Measurements from ENCODE around the gene EVC2.
"Not testable (repeated sequence)": the region's sequence is repeated elsewhere in the genome, so short reads cannot be mapped to it uniquely, and the experiment has no call there.

The EVC2 gene

DNA sequence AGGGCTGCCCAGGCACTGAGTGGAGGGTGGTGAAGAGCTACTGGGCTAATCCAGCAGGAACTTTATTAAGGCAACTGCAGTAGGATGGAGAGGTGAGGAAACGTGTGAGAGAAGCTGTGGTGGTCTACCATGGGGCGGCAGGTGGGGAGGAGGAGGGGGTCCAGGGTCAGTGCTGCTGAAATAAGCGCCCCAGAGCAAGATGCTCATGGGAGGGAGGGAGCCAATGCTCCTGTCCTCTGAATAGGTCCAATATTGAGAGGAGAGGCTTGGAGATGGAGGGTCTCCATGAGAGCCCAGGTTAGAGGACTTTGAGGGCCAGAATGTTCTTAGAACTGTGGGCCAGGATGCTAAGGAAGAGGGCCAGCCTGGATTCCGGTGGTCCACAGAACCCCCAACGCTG, 37.9 kb upstream of the EVC2 start:
- no peak for DNase-seq

DNA sequence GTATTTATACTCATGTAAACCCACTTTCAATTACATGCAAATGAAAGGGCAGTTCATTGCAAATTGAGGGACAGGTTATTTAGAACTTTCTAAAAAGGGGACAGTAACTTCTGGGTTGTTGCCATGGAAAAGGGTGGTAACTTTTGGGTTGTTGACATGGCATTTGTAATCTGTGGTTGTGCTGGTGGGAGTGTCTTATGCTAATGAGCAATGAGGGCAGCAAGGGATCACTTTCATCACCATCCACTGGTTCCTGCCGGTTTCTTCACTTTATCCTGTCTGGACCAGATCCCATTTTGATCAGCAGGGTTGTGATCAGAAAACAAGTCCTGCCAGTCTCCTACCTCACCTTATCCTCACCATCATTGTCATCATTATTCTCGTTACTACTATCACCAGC, 34.6 kb upstream of the EVC2 start:
- no peak for DNase-seq

DNA sequence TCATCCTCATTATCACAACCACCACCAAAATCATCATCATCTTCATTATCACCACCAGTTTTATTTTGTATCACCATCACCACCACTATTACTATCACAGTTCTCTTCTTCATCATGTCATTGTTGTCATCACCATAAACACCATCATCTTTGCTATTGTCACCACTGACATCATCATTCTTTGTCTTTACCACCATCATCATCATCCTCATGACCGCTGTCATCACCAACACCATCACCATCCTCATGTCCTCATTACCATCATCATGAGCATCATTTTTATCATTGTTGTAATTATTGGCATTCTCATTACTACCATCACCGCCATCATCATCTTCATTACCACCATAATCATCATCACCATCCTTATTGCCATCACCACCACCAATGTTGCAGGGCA, 34.0 kb upstream of the EVC2 start:
- DNase-seq: no peak

DNA sequence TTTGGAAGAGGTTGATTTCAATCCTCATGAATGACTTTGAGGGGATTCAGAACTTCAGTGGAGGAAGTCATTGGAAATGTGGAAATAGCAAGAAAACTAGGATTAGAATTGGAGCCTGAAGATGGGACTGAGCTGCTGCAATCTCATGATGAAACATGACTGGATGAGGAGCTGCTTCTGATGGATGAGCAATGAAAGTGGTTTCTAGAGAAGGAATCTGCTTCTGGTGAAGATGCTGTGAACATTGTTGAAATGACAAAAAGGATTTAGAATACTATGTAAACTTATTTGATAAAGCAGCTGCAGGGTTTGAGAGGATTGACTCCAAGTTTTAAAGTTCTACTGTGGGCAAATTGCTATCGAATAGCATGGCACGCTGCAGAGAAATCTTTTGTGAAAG, 29.7 kb upstream of the EVC2 start:
- DNase-seq: no peak

DNA sequence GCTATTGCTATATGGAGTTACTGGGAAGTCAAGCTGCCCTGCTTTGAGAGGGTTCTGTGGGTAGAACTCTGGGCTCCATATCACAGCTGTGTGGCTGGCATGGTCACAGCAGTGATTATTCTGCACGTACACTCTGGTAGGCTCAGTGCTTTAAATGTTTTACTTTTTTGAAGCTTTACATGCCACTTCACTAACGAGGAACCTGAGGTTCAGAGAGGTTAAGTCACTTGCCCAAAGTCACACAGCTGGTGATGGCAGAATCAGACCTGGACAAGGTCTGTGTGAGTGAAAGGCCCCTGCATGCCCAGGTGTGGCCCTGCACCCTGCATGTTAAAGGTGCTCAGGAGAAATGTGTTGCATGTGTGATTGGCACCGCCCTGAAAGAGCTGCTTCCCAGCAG, 27.1 kb upstream of the EVC2 start:
- no peak for DNase-seq

DNA sequence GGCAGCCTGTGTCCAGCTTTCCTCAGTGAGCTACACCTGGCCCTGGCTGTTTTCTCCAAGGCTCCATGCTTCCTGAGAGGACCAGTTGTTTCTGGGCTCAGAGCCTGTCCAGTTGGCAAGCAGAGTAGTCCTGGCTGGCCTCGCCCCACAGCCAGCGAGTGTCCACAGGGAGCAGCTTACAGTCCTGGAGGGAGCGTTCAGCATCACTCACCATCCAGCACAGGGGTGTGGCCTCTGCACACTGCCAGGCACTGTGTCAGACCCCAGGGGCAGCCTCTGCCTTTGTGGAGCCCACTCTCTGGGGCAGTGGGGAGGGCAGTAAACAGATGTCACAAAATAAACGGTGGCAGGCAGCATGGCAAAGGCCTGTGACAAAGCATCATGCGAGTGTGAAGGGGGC, 26.5 kb upstream of the EVC2 start:
- no peak for DNase-seq

DNA sequence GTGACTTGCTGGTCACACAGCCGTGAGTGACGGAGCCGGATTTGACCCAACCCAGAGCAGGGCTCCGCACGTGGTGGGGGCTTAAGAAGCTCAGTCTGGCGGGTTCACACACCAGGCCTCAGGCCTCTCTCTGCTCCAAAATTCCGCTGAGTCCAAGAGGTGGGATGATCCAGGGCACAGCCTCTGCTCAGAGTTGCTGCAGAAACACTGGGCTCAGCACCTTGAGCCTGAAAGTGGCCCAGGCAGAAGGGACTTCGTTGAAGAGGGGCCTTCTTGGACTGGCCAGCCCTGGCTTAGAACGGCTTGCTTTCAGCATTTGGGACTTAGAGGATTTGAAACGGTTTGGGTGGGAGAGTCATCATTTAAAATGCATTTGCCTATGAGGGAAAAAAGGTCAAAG, 23.8 kb upstream of the EVC2 start:
- no peak for DNase-seq

DNA sequence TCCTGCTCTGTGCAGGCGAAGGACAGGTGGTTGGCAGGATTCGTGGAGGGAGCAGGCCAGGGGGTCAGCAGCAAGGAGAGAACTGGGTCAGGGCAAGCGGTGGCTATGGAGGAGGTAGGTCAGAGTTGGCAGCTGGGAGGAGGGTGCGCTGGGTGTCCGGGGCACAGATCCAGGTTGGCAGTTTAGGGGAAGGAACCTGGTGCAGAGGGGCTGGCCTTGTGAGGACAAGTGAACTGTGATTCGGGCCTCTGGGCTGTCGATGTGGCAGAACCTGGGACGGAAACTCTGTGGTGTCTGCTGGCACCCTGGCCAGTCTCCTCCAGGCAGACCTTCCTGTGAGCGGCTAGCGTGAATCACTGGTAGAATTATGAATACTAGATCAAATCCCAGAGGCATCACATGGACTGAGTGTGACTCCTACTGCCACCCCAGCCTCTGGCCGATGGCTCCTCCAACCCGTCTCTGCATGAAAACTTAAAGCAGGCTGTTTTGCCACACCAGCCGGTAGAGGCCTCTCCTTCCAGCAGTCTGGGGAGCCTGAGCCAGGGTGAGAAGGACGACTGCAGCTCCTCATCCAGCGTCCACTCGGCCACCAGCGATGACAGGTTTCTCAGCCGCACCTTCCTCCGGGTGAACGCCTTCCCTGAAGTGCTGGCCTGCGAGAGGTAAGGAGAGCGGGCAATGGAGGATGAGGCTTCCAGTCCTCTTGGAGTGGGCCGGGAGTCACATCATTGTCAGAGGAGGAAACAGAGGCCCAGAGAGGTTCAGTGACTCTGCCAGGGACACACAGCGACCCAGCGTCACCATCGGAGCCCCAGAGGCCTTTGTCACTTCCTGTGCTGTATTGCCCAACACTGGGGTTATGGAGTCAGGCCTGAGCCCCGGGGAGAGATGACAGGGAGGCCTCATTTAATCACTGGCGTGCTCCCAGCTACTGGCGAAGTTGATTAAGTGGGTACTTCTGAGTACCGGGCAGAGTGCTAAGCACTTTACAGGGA, 22.9 kb upstream of the EVC2 start:
- no peak for DNase-seq

DNA sequence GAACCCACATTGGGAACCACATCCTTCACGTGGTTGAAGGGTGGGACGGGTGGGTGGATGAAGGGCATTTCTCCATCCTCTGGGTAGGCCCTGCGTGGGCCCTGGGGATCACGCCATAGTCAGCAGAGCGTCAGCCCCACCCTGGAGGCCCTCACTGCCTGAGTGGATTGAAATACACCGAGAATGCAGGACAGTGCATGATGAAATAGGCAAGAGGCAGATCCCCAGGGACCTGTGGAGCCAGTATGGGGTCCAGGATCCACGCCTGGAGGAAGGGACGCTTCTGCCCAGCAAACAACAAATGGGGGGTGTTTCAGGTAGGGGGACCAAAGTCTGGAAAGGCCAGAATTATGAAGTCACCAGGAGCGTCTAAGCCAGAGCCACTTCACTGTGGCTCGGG, 22.1 kb upstream of the EVC2 start:
- DNase-seq: no peak

DNA sequence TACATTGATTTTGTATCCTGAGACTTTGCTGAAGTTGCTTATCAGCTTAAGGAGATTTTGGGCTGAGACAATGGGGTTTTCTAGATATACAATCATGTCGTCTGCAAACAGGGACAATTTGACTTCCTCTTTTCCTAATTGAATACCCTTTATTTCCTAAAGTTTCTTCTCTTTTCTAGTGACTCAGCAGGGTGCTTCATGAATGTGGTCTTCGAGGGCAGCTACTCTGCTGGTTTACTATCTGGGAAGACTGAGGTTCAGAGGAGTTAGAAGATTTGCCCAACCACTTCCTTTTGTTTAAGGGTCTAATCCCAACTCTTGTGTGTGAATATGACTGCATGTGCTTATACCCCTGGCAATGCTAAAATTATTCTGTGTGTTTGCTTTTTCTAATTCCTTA, 20.1 kb upstream of the EVC2 start:
- not testable (repeated sequence) for DNase-seq

DNA sequence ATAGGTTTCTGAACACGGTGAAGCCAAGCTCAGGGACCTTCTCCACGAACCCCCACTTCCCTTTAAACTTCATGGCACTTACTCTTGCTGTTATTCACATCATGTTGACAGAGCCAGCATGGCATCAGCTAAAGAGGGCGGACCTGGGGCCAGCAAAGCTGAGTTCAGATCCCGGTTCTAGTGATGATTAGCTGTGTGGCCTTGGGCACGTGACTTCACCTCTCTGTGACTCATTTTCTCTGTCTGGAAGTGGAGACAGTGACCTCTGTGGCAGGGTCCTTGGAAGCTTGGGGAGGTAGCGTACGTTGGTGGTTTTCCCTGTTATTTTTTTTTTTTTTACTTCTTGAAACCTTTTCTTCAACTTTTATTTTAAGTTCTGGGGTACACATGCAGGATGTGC, 16.0 kb upstream of the EVC2 start:
- DNase-seq: no peak

DNA sequence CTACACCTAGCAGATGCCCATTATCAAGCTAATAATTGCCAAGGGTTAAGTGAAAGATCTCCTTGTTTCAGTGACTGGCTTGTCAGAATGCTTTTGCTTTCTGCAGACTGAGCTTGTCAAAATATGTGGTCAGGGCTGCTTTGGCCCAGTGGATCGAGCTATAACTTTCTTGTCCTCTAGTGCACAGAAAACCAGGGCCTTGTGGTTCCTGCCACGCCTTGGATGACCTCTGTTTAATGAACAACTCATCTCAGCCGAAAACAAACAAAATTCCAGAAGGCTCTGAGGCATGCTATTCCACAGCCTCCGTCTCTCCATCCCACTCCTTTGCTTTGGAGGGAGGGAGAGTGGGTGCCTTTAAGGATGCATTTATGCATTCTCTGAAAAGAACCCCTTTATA, 14.0 kb upstream of the EVC2 start:
- no peak for DNase-seq

DNA sequence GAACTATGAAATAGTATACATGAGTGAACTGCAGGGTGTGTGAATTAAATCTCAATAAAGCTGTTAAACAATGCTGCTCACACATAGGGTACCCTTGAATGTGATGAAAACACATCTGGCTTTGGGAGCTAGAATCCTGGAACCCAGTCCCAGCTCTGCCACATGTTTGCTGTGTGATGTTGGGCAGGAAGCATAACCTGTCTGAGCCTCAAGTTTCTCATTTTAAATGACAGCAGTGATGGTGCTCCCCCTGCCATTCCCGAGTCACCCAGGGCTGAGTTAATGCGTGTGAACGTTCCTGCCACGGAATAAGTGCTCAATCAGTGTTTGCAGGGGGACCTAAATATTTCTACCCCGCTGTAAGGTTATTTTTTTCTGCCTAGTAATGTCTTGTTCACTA, 13.6 kb upstream of the EVC2 start:
- no peak for DNase-seq

DNA sequence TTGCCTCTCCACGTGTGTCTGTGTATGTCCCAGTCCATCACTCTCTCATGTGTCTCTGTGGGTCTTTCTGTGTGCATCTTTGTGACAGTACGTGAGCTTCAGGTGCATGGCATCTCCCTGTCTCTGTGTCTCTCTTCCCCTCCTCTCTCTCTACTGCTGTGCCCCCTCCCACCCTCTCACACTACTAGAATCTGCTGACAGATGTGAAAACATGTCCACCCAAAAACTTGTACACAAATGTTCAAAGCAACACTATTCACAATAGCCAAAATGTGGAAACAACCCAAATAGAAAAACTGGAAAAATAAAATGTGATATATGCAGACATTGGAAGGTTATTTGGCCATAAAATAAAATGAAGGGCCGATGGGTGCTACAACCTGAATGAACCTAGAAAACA, 12.6 kb upstream of the EVC2 start:
- DNase-seq: no peak

DNA sequence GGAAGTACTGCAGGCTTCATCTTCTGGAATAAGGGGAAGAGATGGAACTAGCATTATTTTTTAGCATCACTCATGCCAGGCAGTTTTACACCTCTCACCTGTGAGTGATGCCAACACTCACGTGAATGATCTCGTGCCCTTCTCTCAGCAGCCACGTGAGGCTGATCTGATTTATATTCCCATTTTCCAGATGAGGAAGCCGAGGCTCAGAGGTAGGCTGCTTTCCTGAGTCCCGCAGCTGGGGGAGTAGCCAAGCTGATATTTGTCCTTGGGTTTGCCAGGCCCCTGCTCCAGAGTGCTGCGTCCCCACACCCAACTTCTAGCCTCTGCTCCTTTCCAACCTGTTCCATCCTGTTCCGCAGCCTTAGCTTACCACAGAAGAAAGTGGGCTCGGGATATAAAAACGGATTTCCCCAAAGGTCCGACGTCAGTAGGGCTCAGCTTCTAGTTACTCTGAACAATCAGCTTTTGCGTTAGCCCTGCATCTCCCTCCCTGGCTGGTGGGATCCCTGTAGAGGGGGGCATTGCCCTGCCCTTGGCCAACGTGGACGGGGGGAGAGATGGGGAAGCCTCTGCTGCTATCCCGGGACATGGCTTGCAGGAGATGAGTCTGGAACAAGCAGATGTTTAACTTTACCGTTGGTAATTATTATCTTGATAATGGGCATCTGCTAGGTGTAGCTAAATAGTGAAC, 11.9 kb upstream of the EVC2 start:
- DNase-seq: no peak

DNA sequence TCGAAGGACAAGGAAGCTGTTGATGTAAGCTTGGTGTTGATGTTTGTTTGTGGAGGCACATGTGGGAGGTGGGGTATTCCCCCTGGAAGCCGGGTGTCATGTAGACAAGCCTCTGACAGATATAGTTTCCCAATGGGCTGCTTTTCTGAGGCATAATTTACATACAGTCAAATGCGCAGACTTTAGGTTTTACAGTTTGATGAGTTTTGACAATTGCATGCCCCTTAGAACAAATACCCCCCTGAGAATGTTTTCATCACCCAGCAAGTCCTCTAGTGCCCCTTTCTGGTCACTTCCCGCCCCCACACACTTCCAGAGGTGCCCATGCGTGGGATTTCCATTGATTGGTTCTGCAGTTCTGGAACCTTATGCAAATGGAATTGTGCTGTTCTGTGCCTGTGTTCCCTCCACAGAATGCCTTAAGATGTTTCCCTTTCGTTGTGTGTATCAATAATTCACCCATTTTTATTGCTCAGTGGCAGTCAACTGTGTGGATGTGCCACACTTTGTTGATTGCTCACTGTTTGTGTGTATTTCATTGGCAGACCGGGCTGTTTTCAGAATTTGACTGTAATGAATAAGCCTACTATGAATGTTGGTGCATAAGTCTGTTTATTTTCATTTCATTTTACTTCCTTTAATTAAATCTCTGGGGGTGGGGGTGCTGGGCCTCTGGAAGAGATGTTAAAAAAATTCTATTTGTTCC, 11.1 kb upstream of the EVC2 start:
- DNase-seq: no peak

DNA sequence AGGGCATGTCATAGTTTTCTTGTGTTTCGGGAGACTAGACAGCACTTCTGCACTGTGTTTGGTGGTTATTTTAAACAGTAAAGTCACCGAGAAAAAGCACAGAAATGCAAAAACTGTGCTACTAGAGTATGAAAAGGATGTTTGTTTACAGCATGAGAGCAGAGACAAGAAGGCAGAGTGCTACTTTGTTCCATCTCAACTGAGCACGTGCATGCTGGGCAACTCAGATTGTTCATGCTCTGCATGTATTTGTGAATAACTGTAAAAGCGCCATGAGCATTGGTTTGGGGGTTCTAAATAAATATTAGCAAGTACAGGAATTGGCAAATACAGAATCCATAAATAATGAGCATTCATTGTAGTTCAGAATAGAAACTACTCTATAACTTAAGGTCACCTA, 10.1 kb upstream of the EVC2 start:
- no peak for DNase-seq

DNA sequence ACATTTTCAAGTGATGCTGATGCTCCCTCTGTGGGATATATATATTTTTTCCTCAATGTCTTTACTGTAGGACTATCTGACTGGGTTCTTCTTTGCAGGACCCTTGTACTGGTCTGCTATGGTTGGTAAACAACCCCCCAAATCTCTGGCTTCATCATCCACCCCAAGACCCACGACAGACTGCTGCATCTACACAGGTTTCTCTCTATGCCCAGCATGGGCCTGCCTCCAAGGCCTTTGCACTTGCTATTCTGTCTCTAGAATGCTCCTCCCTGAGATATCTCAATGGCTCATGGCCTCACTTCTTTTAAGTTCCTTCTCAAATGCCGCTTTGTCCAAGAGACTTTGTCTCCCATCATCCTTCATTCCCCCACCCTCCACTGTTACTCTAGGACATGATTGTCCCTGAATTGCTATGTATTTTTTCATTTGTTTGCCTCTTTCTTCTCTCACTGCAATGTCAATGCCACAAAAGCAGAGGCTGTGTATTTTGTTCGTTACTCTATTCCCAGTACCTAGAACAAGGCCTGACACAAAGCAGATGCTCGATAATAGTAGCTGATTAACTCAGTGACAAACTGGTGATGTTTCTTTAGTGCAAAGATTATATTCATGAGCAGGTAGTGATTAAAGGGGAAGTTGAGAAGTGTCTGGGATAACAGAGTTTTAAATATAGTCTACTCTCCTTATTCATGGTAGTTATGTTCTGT, 9.2 kb upstream of the EVC2 start:
- DNase-seq: no peak

DNA sequence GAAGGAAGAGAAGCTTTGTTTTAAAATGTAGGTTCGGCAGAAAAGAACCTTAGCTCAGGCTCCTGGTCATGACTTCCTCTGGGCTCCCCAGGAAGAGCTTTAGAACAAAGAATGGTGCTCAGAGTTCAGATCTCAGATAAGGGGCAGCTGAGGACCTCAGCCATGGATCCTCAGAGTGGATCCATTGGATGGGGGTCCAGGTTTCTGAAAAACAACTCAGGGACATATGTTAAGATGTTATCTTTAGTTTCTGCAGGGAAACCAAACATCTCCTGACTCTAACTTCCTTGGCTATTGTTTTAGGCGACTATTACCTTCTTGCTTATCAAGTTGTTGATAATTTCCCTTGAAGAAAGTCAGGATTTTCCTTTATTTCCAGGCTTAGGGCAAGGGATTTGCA, 8.0 kb upstream of the EVC2 start:
- no peak for DNase-seq

DNA sequence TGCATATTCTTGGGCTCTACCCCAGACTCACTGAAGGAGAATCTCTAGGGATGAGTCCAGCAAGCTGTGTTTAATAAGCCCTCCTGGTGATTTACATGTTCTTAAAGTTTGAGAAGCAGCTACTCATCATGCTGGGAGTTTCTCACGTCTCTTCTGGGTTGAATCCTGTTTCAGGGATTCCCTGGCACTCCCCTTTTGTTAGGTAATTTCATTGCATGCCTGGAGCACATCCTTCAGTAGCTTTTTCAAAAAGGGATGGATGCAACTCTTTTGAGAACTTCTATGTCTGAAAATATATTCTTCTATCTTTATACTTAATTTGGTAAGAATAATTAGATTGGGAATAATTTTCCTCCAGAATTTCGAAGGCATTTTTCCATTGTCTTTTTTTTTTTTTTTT, 7.0 kb upstream of the EVC2 start:
- DNase-seq: no peak

DNA sequence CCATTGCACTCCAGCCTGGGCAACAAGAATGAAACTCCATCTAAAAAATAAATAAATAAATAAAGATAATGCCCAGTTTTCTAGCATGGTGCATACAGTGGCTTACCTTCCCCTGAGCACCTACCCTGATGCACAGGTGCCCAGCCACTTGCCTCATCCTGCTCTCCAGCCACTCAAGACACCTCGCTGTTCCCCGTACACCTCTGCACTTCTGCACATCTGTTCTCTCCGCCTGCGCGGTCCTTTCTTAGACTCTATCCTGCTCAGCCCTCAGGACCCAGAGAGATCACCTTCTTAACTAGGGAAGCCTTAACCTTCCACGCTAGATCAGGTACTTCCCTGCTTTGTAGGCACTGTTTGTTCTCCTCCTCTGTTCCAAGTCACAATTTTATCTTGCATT, 5.5 kb upstream of the EVC2 start:
- no peak for DNase-seq

DNA sequence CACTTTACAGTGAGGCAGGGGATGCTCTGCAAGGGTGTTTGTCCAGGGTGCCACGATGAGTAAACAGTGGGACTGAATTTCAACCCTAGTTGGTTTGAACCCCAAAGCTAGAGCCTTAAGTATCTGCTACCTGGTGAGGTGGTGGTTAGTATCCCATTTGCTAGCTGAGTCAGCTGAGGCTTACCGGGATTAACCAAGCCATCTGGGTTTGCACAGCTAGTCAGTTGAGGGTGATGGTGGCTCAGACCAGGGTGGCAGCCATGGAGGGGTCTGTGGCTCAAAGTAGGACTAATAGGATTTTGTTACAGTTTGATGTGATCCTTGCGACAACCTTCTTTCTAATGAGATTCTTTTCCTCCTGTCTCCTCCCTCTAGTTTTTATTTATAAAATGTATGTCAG, 4.6 kb upstream of the EVC2 start:
- DNase-seq: no peak

DNA sequence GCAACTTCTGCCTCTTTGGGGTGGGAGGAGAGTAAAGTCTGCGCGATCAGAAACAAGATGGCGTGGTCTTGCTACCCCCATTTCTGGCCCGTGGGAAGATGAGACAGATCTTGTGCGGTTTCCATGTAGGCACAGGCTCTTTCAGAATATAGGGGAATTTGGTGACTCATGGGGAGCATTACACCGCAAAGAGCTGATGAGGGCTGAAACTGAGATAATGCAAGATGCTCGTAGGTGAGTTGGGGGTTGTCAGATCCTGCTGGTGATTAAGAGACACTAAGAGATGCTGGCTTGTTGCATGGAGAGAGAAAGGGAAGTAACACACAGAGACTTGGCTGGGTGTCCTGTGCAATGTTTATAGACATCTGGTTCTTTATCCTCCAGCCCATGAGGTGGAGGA, 4.2 kb upstream of the EVC2 start:
- no peak for DNase-seq

Measured in NCI-H2171 (cell line).